ENCODE data around the gene GSK3B.
"Not testable (repeated sequence)": the region's sequence is repeated elsewhere in the genome, so short reads cannot be mapped to it uniquely, and the experiment has no call there.

GSK3B gene

DNA sequence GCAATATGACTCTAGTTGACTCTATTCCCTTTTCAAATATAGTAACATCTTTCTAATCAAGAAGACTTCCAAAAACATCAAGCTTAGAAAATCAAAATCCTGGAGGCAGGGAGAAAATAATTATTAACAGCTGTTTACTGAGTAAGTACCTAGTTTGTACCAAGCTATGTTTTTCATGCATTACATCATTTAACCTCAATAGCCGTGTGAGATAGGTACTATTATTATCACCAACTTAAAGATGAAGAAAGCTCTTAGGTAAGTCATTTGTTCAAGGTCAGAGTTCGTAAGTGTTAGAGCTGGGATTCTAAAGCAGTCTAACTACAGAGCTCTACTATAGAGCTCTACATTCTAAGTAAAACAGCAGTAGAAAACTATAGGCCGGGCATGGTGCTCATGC is 41.6 kb downstream of the GSK3B start:
- DNase-seq (ENCODE audit: low read depth) = no peak

DNA sequence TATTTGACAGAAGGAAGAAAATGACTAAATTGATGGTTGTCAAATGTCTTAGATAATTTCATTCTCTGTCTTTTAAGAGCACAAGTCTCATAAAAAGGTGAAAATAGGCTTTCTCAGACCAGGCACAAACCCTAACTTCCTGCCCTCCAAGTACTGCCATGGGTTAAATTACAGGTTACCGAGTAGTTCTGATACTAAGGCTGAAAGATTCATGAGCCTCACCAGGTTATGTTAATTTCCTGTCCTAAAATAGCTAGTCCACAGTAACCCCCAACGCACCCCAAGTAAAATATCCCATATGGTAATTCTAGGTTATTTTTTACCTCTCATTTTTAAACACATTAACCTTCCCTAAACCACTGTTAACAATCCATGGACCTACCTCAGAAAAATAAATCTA is 42.0 kb downstream of the GSK3B start:
- no peak for DNase-seq (ENCODE audit: low read depth)

- not testable (repeated sequence) for DNase-seq (ENCODE audit: low read depth)
Observed at GRCh38 chr3:120051570-120051969, 42.7 kb downstream of the GSK3B start.

GRCh38 chr3:120049881-120050539 is 44.2 kb downstream of the GSK3B start:
- DNase-seq (ENCODE audit: low read depth) = no peak

DNA sequence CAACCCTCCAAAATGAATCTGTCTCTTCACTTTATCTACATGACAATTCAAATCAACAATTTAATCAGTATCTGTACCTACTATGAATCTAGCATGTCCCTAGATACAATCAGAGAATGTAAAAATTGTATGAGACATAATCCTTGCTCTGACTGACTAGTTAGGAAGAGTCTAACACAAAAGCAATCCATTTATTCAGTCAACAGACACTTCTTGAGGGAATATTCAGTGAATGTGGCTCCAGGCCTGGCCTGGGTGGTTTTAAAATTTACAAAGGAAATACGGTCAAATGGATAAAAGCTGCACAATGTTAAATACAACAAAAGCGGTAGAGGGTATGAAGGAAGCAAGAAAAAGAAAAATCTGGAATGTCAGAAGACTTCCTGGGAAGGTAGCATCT is 45.2 kb downstream of the GSK3B start:
- DNase-seq (ENCODE audit: low read depth) = no peak

GRCh38 chr3:120048355-120049041 is 45.7 kb downstream of the GSK3B start:
- DNase-seq (ENCODE audit: low read depth) = no peak

- no peak for DNase-seq (ENCODE audit: low read depth)
Observed at GRCh38 chr3:120047686-120048085, 46.6 kb downstream of the GSK3B start.

GRCh38 chr3:120040813-120041377 is 53.4 kb downstream of the GSK3B start:
- no peak for DNase-seq (ENCODE audit: low read depth)

- no peak for DNase-seq (ENCODE audit: low read depth)
Observed at GRCh38 chr3:120039642-120040610, 54.3 kb downstream of the GSK3B start.

- no peak for DNase-seq (ENCODE audit: low read depth)
Observed at GRCh38 chr3:120033596-120033995, 60.7 kb downstream of the GSK3B start.

DNA sequence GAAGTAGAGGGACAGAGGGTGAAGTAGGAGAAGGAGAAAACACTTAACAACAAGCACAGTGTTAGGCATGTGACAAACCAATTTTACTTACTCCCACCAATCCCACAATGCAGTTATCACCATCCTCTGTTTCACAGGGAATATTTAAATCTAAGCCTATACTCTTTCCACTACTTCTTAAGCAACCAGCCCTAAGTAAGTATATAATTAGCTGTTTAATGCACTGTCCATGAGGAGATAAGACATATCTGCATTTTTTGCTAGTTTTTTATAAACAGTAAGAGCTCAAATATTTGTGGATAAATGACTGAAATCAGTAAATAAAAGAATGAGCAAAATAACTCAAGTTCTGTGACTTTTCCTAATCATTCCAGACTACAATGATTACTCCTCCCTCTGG is 62.7 kb downstream of the GSK3B start:
- no peak for DNase-seq (ENCODE audit: low read depth)

GRCh38 chr3:120029749-120030148 is 64.5 kb downstream of the GSK3B start:
- no peak for DNase-seq (ENCODE audit: low read depth)

DNA sequence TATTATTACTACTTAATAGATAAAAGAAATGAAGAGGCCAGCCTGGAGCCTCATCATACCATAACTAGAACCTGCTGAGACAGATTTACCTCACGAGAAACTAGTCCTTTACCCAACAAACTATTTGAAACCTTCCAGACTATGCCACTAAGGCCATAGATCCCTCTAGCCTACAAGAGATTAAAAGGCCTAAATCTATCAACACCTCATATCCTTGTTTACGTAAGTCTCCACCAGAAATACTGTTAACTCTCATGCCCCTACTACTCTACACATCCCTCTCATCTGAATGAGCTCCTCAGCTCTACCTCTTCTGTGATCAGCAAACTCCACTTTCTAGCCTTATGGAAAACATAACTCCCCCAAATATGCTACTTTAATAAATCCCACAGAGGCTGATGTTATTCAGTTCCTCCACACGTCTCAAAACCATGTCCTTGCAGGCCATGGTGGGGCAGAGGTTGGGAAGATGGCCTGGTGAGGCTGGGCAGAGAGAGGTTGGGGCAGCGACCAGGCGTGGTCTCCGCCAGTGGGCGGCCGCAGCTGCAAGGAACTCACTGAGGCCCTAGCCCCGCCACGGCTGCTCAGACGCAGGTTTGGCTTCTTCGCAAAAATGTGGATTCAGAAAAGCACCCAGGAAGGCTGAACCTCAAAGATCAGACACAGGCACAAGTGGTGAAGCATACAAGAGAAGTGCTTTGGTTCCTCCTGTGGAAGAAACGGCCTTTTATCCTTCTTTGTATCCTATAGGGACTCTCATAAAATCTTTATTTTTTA is 65.8 kb downstream of the GSK3B start:
- no peak for DNase-seq (ENCODE audit: low read depth)

DNA sequence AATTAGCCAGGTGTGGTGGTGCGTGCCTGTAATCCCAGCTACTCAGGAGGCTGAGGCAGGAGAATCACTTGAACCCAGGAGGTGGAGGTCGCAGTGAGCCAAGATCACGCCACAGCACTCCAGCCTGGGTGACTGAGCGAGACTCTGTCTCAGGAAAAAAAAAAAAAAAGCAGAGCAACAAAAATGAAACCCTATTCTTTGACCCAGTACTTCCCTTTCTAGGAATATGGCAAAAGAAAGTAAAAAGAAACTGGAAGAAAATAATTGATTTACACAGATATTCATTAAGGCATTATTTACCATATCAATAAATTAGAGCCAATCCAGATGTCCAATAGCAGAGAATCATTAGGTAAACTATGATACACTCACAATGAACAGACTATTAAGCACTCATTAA is 67.0 kb downstream of the GSK3B start:
- no peak for DNase-seq (ENCODE audit: low read depth)

DNA sequence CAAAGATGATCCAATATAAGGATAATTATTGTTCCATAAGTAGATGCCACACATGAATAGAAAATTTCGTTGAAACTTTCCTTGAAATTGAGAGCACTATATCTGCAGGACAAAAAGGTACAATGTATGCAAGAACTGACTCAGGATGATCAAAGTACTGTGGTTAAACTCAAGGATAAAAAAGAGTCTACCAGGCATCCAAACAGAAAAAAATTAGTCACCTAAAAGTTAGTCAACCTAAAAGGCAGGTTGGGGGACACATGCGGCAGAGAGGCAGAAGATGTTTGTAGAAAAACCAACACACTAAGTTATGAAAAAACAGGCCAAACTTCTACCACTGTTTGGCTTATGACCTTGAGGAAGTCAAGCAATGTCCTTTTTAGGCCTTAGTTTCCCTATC is 68.7 kb downstream of the GSK3B start:
- no peak for DNase-seq (ENCODE audit: low read depth)

DNA sequence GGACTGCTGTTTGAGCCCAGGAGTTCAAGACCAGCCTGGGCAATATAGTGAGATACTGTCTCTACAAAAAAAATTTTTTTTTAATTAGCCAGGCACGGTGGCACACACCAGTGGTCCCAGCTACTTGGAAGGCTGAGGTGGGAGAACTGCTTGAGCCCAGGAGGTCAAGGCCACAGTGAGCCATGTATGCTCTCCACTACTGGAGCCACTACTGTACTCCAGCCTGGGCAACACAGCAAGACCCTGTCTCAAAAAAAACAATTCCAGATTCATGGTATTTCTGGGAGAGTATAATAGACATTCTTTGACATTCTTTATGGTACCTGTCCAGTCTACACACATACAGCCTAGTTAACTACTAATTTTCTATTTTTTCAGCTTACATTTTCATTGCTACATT is 70.1 kb downstream of the GSK3B start:
- no peak for DNase-seq (ENCODE audit: low read depth)

DNA sequence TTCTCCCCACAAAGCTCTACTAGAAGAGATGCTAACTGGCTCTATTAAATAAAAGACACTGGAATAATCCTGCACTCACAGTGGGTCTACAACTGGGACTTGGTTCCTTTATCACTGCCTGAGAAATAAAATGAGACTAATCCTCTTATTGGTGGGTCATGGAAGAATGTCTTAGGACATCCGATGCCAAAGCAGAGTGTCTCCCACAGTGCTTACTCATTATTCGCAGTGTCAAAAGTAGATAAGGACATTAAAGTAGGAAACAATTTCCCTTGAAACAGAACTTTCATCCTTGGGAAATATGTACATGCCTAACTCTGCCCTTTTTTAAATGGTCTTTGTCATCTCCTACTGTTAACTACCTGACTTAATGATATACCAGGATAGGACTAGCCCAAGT is 71.5 kb downstream of the GSK3B start:
- DNase-seq (ENCODE audit: low read depth) = no peak

- DNase-seq (ENCODE audit: low read depth) = no peak
Observed at GRCh38 chr3:120021523-120021922, 72.7 kb downstream of the GSK3B start.

DNA sequence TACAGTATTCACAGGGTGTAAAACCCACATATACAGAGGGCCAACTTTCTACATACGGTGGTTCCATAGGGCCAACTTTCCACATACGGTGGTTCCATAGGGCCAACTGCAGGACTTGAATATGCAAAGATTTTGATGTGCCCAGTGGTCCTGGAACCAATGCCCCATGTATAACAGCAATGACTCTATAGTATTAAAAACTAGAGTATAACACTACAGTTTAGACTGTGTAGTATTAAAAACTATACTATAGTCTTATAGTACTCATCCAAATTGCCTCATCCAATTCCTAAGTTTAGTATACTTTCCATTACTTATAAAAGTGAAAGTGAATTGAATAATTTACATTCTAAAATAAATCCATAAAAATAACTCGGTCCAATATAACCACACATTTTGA is 75.9 kb downstream of the GSK3B start:
- DNase-seq (ENCODE audit: low read depth) = no peak

GRCh38 chr3:120017692-120018091 is 76.6 kb downstream of the GSK3B start:
- DNase-seq (ENCODE audit: low read depth) = no peak

DNA sequence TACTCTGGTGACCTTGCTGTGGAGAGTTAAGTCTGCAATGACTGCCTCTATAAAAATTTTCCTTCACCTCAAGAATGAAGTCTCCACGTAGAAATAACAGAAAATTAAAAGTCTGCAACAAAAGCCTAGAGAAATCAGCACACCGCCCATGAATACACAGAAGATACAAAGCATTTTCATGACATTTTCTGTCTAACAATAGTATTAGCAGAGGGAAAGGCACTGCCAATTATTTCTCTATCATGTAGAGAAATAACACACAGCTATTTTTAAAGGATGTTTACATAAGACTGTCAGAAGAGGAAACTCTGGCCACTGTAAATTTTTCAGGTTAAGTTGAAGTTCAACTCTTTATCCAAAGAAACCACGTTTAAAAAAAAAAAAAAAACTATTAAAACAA is 80.8 kb downstream of the GSK3B start:
- no peak for DNase-seq (ENCODE audit: low read depth)

- DNase-seq (ENCODE audit: low read depth) = not testable (repeated sequence)
Observed at GRCh38 chr3:120005741-120006140, 88.5 kb downstream of the GSK3B start.
